ENCODE measurements around the gene DISP2.

The DISP2 gene

GRCh38 chr15:40365624-40366456 lies 7.8 kb downstream of the DISP2 start:
- no peak for DNase-seq

DNA sequence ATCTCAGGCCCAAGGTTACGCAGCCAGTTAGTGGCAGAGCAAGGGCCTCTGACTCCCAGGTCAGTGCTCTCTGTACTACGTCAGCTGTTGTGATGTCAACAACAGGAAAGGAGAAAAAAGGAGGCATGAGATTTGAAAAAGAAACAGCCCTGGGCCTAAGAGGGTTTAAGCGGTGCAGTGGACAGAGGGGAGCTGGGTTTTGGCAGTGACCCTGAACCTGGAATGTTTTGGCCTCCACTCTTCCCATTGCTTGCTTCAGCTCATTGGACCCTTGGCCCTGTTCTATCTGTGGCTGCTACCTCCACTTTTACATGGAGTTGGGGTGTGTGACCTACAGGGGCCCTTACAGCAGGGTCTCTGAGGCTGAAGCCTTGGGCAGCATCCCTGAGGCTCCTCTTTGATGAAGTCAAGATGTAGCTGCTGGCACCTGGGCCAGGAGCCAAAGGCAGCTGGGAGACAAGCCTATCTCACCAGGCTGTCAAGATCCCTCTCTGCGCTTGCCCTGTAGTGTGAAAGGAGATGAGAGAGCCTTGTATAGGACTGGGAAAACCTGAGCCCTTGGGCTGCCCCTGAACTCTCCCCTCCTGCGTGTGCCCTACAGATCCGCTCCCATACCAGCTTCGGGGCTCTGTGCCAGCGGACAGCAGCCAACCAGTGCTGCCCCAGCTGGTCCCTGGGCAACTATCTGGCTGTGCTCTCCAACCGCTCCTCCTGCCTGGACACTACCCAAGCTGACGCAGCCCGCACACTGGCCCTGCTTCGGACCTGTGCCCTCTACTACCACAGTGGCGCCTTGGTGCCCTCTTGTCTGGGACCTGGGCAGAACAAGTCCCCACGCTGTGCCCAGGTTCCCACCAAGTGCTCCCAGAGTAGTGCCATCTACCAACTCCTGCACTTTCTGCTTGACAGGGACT lies 8.7 kb downstream of the DISP2 start:
- no peak for DNase-seq

DNA sequence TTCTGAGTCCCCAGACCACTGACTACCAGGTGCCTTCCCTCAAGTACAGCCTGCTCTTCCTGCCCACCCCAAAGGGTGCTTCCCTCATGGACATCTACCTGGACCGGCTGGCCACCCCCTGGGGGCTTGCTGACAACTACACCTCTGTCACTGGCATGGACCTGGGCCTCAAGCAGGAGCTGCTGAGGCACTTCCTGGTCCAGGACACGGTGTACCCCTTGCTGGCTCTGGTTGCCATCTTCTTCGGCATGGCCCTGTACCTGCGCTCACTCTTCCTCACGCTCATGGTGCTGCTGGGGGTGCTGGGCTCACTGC lies 9.3 kb downstream of the DISP2 start:
- DNase-seq = no peak

GRCh38 chr15:40367686-40368611 lies 9.9 kb downstream of the DISP2 start:
- DNase-seq = peak; percentile 81

DNA sequence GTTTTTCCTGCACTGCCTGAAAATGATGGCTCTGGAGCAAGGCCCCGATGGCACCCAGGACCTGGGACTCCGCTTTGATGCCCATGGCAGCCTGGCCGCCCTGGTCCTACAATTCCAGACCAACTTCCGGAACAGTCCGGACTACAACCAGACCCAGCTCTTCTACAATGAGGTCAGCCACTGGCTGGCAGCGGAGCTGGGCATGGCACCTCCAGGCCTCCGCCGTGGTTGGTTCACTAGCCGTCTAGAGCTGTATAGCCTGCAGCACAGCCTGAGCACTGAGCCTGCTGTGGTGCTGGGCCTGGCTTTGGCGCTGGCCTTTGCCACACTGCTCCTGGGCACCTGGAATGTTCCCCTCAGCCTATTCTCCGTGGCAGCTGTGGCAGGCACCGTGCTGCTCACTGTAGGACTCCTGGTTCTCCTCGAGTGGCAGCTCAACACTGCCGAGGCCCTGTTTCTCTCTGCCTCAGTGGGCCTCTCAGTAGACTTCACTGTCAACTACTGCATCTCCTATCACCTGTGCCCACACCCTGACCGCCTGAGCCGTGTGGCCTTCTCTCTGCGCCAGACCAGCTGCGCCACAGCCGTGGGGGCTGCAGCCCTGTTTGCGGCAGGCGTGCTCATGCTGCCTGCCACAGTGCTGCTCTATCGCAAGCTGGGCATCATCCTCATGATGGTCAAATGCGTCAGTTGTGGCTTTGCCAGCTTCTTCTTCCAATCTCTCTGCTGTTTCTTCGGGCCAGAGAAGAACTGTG lies 10.9 kb downstream of the DISP2 start:
- no peak for DNase-seq

DNA sequence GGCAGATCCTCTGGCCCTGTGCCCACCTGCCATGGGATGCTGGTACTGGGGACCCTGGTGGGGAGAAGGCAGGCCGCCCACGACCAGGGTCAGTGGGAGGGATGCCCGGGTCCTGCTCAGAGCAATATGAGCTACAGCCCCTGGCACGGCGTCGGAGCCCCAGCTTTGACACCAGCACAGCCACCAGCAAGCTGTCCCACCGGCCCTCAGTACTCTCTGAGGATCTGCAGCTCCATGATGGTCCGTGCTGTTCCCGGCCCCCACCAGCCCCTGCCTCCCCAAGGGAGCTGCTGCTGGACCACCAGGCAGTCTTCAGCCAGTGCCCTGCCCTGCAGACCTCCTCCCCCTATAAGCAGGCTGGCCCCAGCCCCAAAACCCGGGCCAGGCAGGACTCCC lies 11.5 kb downstream of the DISP2 start:
- no peak for DNase-seq

- no peak for DNase-seq
These were observed 12.0 kb downstream of the DISP2 start for GRCh38 chr15:40369971-40370370.

DNA sequence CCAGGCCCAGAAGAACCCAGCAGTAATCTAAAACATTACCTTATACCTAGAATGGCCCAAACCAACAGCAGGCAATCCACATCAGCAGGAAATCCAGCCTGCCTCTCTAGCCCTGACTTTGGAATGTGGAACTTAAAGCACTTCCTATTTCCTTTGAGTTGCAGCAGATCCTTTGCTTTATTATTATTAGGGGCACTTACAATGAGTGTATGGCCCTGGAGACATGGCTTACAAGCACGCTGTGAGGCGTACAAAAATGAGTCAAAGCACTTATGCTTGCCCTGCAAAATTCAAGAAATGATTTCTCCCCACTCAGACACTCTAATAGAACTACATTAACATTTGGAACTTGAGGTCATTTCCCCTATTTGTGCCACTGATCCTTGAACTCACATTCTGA lies 15.0 kb downstream of the DISP2 start:
- peak; percentile 10 for DNase-seq

DNA sequence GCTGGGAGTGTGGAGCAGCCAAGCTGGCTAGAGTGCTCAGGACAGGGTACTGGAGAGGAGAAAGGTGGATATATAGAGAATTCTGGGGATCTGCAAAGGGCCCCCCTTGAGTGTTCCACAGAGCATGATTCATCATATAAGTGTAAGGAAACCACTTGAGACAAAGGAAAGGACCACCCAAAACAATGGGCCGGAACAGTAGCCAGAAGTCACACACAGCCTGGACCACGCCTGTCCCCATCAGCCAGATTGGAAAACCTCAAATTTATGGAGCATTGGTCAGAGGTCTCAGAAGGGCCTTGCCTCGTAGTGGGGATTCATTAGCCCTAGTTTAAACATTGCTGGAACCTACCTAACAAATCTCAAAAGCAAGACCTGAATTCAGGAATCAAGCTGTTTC lies 19.6 kb downstream of the DISP2 start:
- no peak for DNase-seq

- no peak for DNase-seq
These were observed 21.4 kb downstream of the DISP2 start for GRCh38 chr15:40379374-40379773.

DNA sequence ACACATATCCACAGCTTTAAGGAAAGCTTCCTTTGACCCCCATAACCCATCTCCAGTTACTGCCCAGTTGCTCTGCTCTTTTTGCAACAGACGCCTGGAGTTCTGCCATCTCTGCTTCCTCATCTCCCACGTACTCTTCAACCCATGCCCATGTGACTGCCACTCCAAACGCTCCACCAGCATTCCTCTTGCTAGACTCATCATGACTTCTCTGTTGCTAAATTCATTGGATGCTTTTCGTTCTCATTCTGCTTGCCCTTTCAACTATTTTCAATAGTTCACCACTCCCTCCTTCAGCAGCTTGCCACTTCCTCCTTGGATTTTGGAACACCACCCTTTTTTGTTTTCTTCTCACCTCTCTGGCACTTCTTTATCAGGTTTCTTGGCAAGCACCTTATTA lies 21.8 kb downstream of the DISP2 start:
- DNase-seq = peak; percentile 92

GRCh38 chr15:40380636-40381035 lies 22.6 kb downstream of the DISP2 start:
- DNase-seq = no peak

- no peak for DNase-seq
These were observed 24.0 kb downstream of the DISP2 start for GRCh38 chr15:40381818-40382529.

DNA sequence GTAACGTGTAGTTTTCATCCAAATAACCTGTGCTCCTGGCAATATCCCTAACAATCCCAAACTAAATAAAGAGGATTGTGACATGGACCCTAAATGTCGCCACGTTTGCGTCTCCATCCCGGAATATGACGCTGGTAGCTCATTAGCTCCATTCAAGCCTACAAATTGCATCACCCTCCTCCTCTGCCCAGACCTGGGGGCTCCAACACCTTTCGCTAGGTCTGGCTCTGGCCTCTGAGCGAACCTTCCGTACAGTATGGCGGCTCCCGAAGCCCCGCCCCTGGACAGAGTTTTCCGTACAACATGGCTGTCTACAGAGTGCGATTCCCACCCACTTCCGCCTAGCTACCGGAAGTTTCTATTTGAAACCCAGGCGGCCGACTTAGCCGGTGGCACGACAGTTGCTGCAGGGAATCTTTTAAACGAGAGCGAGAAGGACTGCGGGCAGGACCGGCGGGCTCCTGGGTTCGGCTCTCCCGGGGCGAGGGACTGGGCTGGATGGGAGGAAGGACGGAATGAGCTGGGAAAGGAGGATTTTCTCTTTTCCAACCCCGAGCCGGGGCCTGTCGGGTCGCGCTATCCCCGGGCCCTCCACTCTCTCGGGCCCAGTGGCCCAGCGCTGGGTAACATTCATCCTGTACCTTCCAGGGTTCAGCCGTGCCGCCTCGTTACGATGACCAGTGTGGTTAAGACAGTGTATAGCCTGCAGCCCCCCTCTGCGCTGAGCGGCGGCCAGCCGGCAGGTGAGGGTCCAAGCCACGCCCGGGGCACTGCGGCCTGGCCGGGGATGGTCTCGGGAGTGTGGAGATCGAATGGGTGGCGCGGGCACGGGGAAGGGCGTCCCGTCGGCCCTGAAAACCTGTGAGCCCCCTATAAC lies 24.8 kb downstream of the DISP2 start, which contains the start of gene KNSTRN:
KNSTRN (plus strand) TSS at position 142 of the 877 bp plus-strand sequence; CDS start at position 257, 115 bp downstream.
- DNase-seq = peak; percentile 93

GRCh38 chr15:40386480-40386879 lies 28.5 kb downstream of the DISP2 start:
- DNase-seq = no peak

DNA sequence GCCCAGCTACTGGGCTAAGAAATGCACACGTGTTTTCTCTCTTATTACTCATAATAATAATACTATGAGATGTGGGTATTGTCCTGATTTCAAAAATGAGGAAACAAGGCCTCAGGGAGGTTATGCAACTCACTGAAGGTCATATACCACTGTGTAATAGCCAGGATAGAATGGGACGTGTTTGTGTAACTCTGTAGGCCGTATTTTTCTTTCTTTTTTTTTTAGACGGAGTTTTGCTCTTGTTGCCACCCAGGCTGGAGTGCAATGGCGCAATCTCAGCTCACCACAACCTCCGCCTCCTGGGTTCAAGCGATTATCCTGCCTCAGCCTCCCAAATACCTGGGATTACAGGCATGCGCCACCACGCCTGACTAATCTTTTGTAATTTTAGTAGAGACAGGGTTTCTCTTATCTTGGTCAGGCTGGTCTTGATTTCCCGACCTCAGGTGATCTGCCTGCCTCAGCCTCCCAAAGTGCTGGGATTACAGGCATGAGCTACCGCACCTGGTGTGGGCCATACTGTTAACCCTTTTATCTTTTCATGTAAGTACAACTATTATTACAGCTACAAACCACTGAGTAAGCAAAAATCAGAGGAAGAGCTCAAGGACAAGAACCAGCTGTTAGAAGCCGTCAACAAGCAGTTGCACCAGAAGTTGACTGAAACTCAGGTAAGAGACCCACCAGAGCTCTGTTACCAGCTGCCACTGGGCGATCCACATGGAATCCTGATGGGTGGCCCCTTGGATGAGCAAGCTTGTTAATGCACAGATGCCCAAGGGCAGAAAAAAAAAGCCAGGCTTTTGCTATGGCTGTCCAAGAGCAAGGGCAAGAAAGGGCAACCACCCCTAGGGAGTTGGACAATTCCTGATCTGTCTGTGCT lies 31.2 kb downstream of the DISP2 start:
- no peak for DNase-seq

GRCh38 chr15:40389824-40390595 lies 32.0 kb downstream of the DISP2 start:
- no peak for DNase-seq

Measured in fibroblast of skin of abdomen (primary cell).